GM12865 (cell line): ENCODE measurements around the gene APOL1.
"Not testable (repeated sequence)": the region's sequence is repeated elsewhere in the genome, so short reads cannot be mapped to it uniquely, and the experiment has no call there.

Experiments
- DNase-seq: peaks from one replicate; pipeline ENCODE4 v3.0.0; 2010; ENCODE audit warnings: low read depth
- H3K4me3 ChIP-seq: 2 replicates; pipeline ENCODE4 v1.5.1; 2011; ENCODE audit warnings: mild to moderate bottlenecking, low read depth, low read length, control low read depth
- CTCF ChIP-seq: IDR thresholded peaks from 2 replicates; pipeline ENCODE4 v1.5.1; 2011; ENCODE audit warnings: low read length, control low read depth, low read depth, inconsistent platforms; ENCODE audit not compliant: insufficient read depth; ENCODE audit errors: missing control alignments

Gene APOL1

DNA sequence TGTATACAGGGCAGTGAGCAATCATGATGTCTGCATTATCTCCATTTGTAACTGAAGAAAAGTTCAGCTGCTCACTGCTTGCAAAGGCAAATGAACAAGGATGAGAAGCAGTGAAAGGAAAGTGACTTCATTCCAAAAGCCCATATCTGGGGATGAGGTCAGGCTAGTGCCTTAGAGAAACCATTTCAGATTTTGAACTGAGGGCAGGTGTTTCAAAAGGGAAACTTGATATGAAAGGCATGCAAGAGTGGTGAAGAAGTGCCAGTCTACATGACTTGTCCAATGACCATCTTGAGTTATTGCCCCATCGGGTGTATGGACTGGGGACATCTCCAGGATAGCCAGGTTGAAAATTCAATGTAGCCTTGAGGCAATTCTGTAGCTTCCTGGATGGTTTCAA, 44.0 kb upstream of the APOL1 start:
- DNase-seq: no peak
- no peak overlapping the region for H3K4me3 ChIP-seq
- TF ChIP-seq CTCF: no peak

- not testable (repeated sequence) for DNase-seq
Measured at GRCh38 chr22:36209488-36209908, 43.4 kb upstream of the APOL1 start.

DNA sequence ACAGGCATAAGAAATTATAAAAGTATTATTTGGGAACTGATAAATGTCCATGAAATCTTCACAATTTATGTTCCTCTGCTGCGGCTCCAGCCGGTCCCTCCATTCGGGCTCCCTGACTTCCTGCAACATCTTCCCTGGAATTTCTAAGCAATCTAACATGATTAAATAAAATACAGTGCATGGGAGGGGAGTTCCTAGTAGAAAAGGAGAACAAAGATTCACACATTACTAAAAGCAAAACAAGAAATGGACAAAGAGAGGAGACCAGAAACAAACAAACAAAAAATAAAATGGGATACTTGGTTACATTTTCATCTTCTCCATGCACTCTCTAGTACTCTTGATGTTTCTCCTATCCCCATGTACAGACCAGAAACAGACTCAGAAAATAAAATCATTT, 42.7 kb upstream of the APOL1 start:
- no peak for TF ChIP-seq CTCF
- H3K4me3 ChIP-seq: no peak overlapping the region
- no peak for DNase-seq

More at GRCh38 chr22:36209488-36209908, 43.4 kb upstream of the APOL1 start:
- not testable (repeated sequence) for H3K4me3 ChIP-seq

- DNase-seq: peak; percentile 55
Measured at GRCh38 chr22:36211237-36211861, 41.6 kb upstream of the APOL1 start.

DNA sequence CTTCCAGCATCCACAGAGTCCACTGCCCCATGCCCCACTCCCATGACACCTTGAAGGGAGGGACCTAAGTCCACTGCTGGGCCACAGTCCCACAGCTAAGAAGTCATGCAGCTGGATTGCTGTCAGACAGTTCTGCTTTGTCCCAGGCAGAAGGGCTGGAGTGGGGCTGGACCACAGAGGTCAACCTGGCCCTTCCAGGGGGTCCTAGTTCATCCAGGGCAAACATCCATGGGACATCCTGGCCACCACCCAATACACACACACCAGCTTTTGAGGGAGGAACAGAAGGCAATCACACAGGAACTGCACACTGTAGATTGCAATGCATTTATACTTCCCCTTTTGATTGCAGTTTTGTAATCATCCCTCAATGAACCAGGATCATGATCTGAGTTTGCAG, 40.0 kb upstream of the APOL1 start:
- no peak overlapping the region for H3K4me3 ChIP-seq
- TF ChIP-seq CTCF: no peak
- no peak for DNase-seq

More at GRCh38 chr22:36211237-36211861, 41.6 kb upstream of the APOL1 start:
- H3K4me3 ChIP-seq: no peak overlapping the region
- no peak for TF ChIP-seq CTCF

GRCh38 chr22:36213586-36213985, 39.3 kb upstream of the APOL1 start:
- no peak for DNase-seq

DNA sequence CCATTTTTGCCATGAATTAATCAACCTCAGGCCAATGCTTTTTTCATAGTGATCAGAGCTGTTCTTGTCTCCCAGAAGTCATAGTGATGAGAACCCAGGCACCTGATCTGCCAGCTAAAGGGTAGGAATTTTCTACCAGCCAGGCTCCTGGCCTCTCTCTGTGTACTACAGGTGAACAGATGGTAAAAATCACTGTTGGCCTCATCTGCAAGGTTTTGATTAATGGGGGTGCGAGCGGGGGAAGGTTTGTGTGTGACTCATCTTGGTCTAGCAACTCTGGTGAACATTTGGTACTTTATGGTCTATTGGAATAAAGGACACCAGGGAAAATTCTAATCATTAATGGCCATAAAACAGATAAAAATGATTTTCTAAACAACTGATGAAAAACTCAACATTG, 37.0 kb upstream of the APOL1 start:
- no peak for DNase-seq
- TF ChIP-seq CTCF: no peak
- no peak overlapping the region for H3K4me3 ChIP-seq

More at GRCh38 chr22:36213586-36213985, 39.3 kb upstream of the APOL1 start:
- H3K4me3 ChIP-seq: no peak overlapping the region
- no peak for TF ChIP-seq CTCF
